Measurements from ENCODE around the gene KIAA1614.

Gene KIAA1614

GRCh38 chr1:180907313-180908055 lies 5.2 kb upstream of the KIAA1614 start:
- DNase-seq, result no peak

GRCh38 chr1:180908074-180908765 lies 4.5 kb upstream of the KIAA1614 start:
- no peak for DNase-seq

- DNase-seq, result no peak
Measured at GRCh38 chr1:180909005-180909414, 3.7 kb upstream of the KIAA1614 start.

DNA sequence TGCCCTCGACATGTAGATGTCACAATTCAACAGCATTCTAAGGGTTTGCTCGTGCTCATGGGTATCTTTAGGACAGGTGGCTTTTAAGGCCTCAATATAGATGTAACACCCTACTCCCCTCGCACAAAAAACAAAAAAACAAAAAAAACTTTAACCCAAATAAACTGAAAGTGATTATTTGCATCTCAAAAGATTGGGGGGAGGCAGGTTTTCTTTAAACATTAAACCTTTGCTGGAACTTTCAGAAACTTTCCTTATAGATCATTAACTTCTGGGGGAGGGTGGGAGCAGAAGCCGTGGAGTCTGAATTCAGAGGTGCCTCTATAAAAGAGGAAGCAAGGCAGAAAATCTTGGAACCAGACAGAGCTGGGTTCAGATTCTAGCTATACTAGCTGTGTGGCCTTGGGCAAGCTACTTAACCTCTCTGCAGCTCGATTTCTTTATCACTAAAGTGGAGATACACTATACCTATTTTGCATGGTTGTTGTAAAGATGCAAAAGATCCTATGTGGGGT lies 3.2 kb upstream of the KIAA1614 start:
- DNase-seq, result no peak

GRCh38 chr1:180911640-180912191 lies 981 bp upstream of the KIAA1614 start:
- no peak for DNase-seq

GRCh38 chr1:180912211-180912800 lies 391 bp upstream of the KIAA1614 start:
- no peak for DNase-seq

DNA sequence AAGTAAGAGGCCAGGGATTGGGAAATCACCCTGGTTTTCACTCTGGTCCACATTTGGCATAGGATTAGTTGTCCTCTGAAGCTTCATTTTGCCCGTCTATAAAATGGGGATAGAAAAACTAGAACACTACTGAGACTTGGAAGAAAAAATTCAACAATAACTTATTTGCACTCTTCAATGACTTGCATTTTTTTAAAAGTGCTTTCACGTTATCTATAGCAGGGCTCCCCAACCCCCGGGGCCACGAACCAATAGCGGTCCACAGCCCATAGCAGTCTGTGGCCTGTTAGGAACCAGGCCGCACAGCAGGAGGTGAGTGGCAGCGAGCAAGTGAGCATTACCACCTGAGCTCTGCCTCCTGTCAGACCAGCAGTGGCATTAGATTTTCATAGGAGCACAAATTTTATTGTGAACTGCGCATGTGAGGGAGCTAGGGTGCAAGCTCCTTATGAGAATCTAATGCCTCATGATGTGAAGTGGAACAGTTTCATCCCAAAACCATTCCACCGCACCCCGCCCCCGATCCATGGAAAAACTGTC lies 2.8 kb downstream of the KIAA1614 start:
- DNase-seq, result no peak

DNA sequence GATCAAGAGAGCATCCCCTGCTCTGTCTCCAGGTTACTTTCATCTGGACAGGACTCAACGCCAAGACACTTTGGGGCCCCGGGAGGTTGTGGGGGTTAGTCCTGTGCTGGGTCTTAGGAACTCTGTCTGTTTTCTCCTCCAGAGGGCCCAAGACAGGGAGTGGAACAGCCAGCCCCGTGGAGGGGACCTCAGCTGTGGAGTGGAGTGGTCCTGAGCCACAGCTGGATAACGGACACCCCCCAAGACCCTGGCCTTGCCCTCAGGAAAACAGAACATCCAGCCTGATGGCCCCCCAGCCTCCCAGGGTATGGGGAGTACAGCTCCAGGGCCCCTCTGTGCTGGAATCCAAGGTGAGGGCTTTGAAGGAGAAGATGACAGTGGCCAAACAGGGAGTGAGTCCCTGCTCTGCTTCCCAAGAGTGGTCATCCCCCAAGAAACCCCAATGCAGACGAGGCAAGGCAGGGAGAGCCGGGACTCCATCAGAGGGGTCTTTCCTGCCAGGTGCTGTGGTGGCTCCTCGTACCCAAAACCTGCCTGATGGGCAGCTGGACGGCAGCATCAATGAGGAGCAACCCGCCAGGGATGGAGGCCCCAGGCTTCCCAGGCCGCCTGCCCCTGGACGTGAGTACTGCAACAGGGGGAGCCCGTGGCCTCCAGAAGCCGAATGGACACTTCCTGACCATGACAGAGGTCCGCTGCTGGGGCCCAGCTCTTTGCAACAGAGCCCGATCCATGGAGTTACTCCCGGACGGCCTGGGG lies 3.5 kb downstream of the KIAA1614 start:
- DNase-seq, result no peak

GRCh38 chr1:180916771-180917170 lies 4.1 kb downstream of the KIAA1614 start:
- no peak for DNase-seq

GRCh38 chr1:180917306-180918065 lies 4.8 kb downstream of the KIAA1614 start:
- DNase-seq, result no peak

DNA sequence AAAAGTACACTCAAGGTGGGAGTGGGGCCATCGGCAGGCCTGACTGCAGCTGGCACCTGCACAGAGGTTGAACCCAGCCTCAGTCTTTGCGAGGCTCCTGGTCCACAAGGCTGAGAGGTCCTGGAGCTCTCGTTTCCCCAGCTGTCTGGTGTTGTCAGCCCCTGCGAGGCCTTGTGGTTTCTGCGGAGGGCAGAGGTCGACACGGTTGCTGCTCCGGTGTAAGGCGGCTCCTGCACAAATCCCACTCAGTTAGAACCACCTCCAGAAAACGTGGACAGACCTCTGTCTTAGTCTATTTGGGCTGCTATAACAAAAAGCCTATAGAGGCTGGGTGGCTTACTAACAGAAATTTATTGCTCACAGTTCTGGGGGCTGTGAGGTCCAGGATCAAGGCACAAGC lies 5.8 kb downstream of the KIAA1614 start:
- no peak for DNase-seq

DNA sequence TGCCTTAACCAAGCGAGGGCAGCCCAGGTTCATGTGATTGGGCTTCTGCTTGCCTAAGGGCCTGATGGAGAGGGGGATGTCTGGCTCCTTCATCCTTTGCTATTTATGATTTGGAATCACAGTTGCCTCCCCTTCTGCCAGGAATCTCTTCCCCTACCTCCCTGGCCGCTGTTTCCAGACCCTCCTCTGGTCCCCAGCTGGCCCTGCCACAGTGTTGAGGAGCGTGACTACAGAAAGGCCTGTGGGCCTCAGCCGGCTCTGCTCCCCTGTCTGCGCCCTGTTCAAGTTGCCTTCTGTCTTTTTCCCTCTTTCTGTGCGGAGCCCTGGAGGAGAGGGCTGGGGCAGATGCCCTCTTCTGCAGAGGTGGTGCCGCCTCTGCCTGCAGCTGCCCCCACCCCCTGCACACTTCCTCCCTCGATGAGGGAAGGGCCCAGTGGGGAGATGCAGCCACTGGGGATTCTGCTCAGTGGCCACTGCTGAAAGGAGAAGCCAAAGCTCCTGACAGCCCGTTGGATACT lies 6.5 kb downstream of the KIAA1614 start:
- no peak for DNase-seq

- no peak for DNase-seq
Measured at GRCh38 chr1:180920193-180920592, 7.5 kb downstream of the KIAA1614 start.

- no peak for DNase-seq
Measured at GRCh38 chr1:180920702-180921101, 8.0 kb downstream of the KIAA1614 start.

GRCh38 chr1:180921386-180921785 lies 8.7 kb downstream of the KIAA1614 start:
- DNase-seq, result no peak

- DNase-seq, result no peak
Measured at GRCh38 chr1:180921891-180922630, 9.4 kb downstream of the KIAA1614 start.

GRCh38 chr1:180922631-180923015 lies 9.9 kb downstream of the KIAA1614 start:
- no peak for DNase-seq

DNA sequence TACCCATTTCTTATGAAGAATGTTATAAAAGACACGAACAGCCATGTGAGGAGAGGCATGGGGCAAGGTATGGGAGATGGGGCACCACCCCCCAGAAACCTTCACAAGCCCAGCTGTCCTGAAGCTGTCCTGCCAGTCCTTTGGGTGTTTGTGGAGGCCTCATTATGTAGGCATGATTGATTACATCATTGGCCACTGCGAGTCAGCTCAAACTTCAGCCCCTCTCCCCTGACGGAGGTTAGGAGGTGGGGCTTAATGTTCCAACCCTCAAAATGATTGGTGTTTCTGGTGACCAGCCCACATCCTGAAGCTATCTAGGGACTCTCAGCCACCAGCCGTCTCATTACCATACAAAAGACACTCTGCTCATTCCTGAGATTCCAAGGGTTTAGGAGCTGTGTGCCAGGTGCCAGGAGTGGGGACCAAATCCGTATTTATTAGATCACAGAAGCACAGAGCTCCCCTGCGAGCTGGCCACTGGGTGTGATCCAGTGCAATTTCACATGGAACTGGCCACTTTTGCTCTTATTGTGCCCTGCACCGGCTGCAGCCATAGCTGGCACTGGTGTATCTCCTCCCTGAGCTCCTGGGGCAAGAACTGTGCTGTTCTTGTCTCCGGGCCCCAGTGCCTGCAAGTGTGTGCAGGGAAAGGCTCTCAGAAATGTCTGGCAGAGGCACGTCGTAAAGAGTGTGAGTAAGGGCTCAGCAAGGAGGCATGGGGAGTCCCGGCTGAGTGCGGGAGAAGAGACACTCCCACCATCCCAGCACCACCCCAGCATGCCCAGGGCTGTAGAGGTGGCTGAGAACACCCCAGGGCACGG lies 10.5 kb downstream of the KIAA1614 start:
- DNase-seq, result no peak

GRCh38 chr1:180923887-180924286 lies 11.2 kb downstream of the KIAA1614 start:
- no peak for DNase-seq

DNA sequence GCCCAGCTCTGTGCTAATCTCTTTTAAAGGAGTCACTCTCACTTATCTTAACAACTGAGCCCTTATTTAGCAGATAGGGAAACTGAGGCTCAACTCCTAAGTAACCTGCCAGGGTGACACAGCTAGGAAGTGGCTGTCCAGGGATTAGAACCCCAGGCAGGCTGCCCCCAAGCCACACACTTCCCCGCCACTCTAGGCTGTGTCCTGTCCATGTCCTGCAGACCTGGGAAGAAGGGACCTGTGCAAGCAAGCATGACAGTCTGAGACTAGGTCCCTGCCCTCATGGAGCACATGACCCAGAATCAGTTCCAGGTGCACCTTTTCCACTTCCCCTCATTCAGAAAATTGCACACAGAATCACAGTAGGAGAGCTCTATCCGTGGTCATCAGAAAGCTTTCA lies 12.2 kb downstream of the KIAA1614 start:
- DNase-seq, result no peak

Measured in NCI-H1417 treated with DMSO at 0.1 percent for 48 hours (cell line).